GM13976 (cell line): Measurements from ENCODE around the gene ADAMTS9.

Source experiments
- DNase-seq: peaks from one replicate; pipeline ENCODE4 v3.0.0; 2012; ENCODE audit warnings: low spot score
- CTCF ChIP-seq: IDR thresholded peaks from 2 replicates; pipeline ENCODE4 v1.5.1; 2012; ENCODE audit warnings: borderline replicate concordance, mild to moderate bottlenecking; ENCODE audit not compliant: insufficient read depth; ENCODE audit errors: extremely low read depth, missing control alignments, control extremely low read depth
- in situ Hi-C: fragments of 300-500 bp; cut with MboI; formaldehyde crosslinking; loops from one replicate; pipeline ENCODE4 v1.12.0; 2022; ENCODE audit warnings: low sequenced_read_pairs, mixed read lengths, inconsistent platforms; ENCODE audit not compliant: unreplicated experiment

The ADAMTS9 gene

DNA sequence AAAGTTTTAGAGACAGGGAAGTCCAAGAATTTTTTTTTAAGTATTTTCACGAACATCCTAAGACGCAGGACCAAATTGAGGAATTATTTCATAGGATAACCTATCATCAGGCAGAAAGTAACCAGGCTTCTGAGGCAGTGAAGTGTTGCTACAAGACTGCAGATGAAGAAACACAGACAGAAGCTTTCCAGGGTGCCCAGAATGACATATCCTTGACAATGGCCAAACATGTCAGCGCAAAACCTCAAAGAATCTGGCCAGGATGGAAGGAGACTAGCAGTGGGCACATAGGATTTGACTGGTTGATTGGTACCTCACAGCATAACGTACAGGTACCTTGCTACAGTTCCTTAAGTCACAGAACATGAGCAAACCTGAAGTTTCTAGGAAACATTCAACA, 7.5 kb downstream of the ADAMTS9 start:
- DNase-seq: no peak
- in situ Hi-C loops: no loop called here
- no peak for TF ChIP-seq CTCF

GRCh38 chr3:64677961-64678716, 9.7 kb downstream of the ADAMTS9 start:
- no peak for TF ChIP-seq CTCF
- in situ Hi-C loops: no loop called here
- DNase-seq: no peak

- DNase-seq: no peak
- TF ChIP-seq CTCF: no peak
- in situ Hi-C loops: no loop called here
Measured at GRCh38 chr3:64676831-64677230, 11.0 kb downstream of the ADAMTS9 start.

DNA sequence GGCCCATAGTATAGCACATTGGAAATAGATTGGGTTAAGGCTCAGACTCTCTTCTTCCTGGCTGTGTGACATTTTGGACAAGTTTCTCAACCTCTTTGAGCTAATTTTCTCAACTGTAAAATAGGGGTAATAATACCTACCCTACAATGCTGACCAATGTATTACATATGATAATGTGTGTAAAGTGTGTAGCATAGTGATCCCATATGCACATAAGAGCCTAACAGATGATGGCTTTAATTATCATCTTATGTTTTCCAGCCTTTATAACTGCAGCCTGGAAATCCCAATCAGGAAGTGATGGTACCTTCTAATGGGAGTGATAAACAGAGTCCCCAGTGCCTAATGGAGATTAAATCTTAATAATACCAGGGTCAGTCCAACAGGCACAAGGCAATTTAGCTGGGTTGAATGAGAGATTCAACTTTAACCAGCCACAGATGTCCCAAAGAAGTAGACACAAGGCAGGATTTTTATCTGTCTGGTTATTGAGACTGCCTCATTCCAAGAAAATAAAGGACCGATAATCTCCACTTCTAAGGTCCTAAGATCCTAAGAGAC, 12.0 kb downstream of the ADAMTS9 start:
- no peak for DNase-seq
- TF ChIP-seq CTCF: no peak
- in situ Hi-C loops: no loop called here

- no peak for DNase-seq
- in situ Hi-C loops: no loop called here
- TF ChIP-seq CTCF: no peak
Measured at GRCh38 chr3:64674591-64675076, 13.2 kb downstream of the ADAMTS9 start.

DNA sequence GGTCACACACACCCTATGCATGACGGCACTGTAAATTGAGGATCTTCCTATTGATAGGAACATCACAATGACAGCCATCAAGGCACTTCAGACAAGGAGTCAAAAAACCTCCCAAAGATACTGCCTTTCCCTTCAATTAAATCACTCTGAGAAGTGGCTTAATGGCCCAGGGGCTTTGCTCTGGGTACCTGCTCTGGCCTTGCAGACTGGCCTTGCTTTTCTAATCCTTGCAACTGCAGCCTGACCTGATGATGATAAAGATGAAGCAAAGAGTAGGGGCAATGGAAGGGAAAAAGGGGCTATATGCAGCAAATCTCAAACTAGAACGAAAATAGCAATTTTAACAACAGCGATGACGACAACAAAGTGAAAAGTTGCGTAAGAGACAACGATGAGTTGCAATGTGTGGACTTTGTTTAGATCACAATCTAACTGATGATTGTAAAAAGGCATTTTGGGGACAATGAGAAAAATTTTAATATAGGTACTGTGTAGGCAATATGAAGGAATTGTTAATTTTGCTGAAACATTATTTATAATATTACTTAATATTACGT, 14.6 kb downstream of the ADAMTS9 start:
- in situ Hi-C loops: no loop called here
- TF ChIP-seq CTCF: no peak
- DNase-seq: no peak
